Stomach smooth muscle (tissue), 2 donors: ENCODE results near the gene OR51T1.

Experiments used
- H3K27ac ChIP-seq: one replicate; pipeline ENCODE4 v1.7.0; 2013; ENCODE audit warnings: mild to moderate bottlenecking, low read length, inconsistent platforms
- H3K27me3 ChIP-seq, 2 donors: one replicate each; pipeline ENCODE4 v1.7.0; 2013; ENCODE audit warnings: low read length in 2 of 2; ENCODE audit not compliant: insufficient read depth in 2 of 2, control insufficient read depth in 1 of 2
- H3K36me3 ChIP-seq, 2 donors: one replicate each; pipeline ENCODE4 v1.7.0; 2013; ENCODE audit warnings: low read length in 2 of 2; ENCODE audit not compliant: control insufficient read depth in 2 of 2, insufficient read depth in 2 of 2
- H3K4me1 ChIP-seq: one replicate; pipeline ENCODE4 v1.7.0; 2013; ENCODE audit warnings: low read length; ENCODE audit not compliant: control insufficient read depth, insufficient read depth
- H3K4me3 ChIP-seq, 2 donors: one replicate each; pipeline ENCODE4 v1.7.0; 2013; ENCODE audit warnings: low read length in 2 of 2
- H3K9ac ChIP-seq, 2 donors: one replicate each; pipeline ENCODE4 v1.7.0; 2013; ENCODE audit warnings: low read length in 2 of 2, mild to moderate bottlenecking in 1 of 2
- H3K9me3 ChIP-seq, 2 donors: one replicate each; pipeline ENCODE4 v1.7.0; 2013; ENCODE audit warnings: low read length in 2 of 2; ENCODE audit not compliant: control insufficient read depth in 2 of 2
- donor health status: healthy.
- donor health status: Pancreatic carcinoma.

Gene OR51T1

DNA sequence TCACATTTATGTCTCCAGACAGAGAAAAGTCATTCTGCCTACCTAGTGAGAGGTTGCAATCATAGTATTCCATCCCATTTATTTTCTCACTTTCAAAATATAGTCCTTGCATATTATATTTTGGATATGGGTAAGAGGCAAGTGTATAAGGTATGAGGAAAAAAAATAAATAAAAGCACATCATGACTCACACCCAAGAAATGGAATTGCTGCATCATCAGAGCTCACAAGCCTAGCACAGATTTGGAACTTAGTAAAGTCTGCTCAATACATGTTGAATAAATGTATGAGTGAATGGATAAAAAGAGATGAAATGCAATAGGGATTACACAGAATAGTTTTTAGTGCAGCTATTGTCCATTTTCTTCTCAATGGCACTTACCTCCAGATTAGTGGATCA, 44.9 kb downstream of the OR51T1 start:
- H3K9ac ChIP-seq, result no peak overlapping the region
- no peak overlapping the region for H3K27ac ChIP-seq
- H3K36me3 ChIP-seq, result no peaks in the 10 kb centered on the region
- no peaks in the 10 kb centered on the region for H3K9me3 ChIP-seq
- H3K4me3 ChIP-seq, result no peak overlapping the region
- H3K27me3 ChIP-seq, result no peaks in the 10 kb centered on the region
- no peaks in the 10 kb centered on the region for H3K4me1 ChIP-seq
